Measurements from ENCODE around the gene CREB3L1.

The CREB3L1 gene

GRCh38 chr11:46369458-46370152 is 92.1 kb downstream of the CREB3L1 start:
- in situ Hi-C loops (cut with HindIII; ENCODE audit: low pct_ligation_motif_present, low pct_unique_long_range_greater_than_20kb, low sequenced_read_pairs) = no loop called here
- peak; percentile 78 for DNase-seq

- in situ Hi-C loops (cut with HindIII; ENCODE audit: low pct_ligation_motif_present, low pct_unique_long_range_greater_than_20kb, low sequenced_read_pairs) = no loop called here
- DNase-seq = no peak
Observed at GRCh38 chr11:46370253-46370652, 92.8 kb downstream of the CREB3L1 start.
